Activated naive CD8-positive, alpha-beta T cell (primary cell): Measurements from ENCODE around the gene EVA1C.
"Not testable (repeated sequence)": the region's sequence is repeated elsewhere in the genome, so short reads cannot be mapped to it uniquely, and the experiment has no call there.

Source experiments
- H3K27ac Mint-ChIP-seq: one replicate; pipeline ENCODE4 v1.8.0; 2021; ENCODE audit warnings: mixed read lengths
- H3K27me3 Mint-ChIP-seq: one replicate; pipeline ENCODE4 v1.8.0; 2021; ENCODE audit warnings: mixed read lengths
- H3K36me3 Mint-ChIP-seq: one replicate; pipeline ENCODE4 v1.8.0; 2021; ENCODE audit warnings: mixed read lengths
- H3K4me1 Mint-ChIP-seq: one replicate; pipeline ENCODE4 v1.8.0; 2021; ENCODE audit warnings: low read depth, mixed read lengths
- H3K4me3 Mint-ChIP-seq: one replicate; pipeline ENCODE4 v1.8.0; 2021; ENCODE audit warnings: mild to moderate bottlenecking, mixed read lengths
- H3K9me3 Mint-ChIP-seq: one replicate; pipeline ENCODE4 v1.8.0; 2021; ENCODE audit warnings: low read depth, mixed read lengths

The EVA1C gene

GRCh38 chr21:32457360-32457840, 44.9 kb downstream of the EVA1C start:
- H3K27me3 Mint-ChIP-seq = no peaks in the 10 kb centered on the region
- no peak overlapping the region for H3K4me3 Mint-ChIP-seq
- H3K9me3 Mint-ChIP-seq = no peaks in the 10 kb centered on the region
- H3K36me3 Mint-ChIP-seq = peaks cover 20% of the 10 kb centered on the region
- H3K27ac Mint-ChIP-seq = no peak overlapping the region
- H3K4me1 Mint-ChIP-seq = no peaks in the 10 kb centered on the region

GRCh38 chr21:32457962-32458361, 45.5 kb downstream of the EVA1C start:
- Mint-ChIP-seq H3K4me3 (no peak overlapping the region), H3K36me3 (peaks cover 20% of the 10 kb centered on the region), H3K27me3 (no peaks in the 10 kb centered on the region), H3K4me1 (no peaks in the 10 kb centered on the region), H3K27ac (no peak overlapping the region), H3K9me3 (no peaks in the 10 kb centered on the region)

- H3K9me3 Mint-ChIP-seq = no peaks in the 10 kb centered on the region
- H3K27me3 Mint-ChIP-seq = no peaks in the 10 kb centered on the region
- no peak overlapping the region for H3K4me3 Mint-ChIP-seq
- H3K4me1 Mint-ChIP-seq = no peaks in the 10 kb centered on the region
- H3K27ac Mint-ChIP-seq = no peak overlapping the region
- peaks cover 19% of the 10 kb centered on the region for H3K36me3 Mint-ChIP-seq
Measured at GRCh38 chr21:32459972-32460371, 47.5 kb downstream of the EVA1C start.

GRCh38 chr21:32461503-32461902, 49.0 kb downstream of the EVA1C start:
- no peaks in the 10 kb centered on the region for H3K9me3 Mint-ChIP-seq
- H3K4me1 Mint-ChIP-seq = no peaks in the 10 kb centered on the region
- no peak overlapping the region for H3K27ac Mint-ChIP-seq
- H3K4me3 Mint-ChIP-seq = no peak overlapping the region
- H3K36me3 Mint-ChIP-seq = peaks cover 21% of the 10 kb centered on the region
- no peaks in the 10 kb centered on the region for H3K27me3 Mint-ChIP-seq

- not testable (repeated sequence) for H3K4me3 Mint-ChIP-seq, H3K4me1 Mint-ChIP-seq, H3K9me3 Mint-ChIP-seq, H3K27me3 Mint-ChIP-seq, H3K27ac Mint-ChIP-seq
- H3K36me3 Mint-ChIP-seq = peaks cover 21% of the 10 kb centered on the region
Measured at GRCh38 chr21:32462564-32462963, 50.1 kb downstream of the EVA1C start.

GRCh38 chr21:32463367-32463766, 50.9 kb downstream of the EVA1C start:
- Mint-ChIP-seq H3K4me1 (no peaks in the 10 kb centered on the region), H3K27ac (no peak overlapping the region), H3K36me3 (peaks cover 21% of the 10 kb centered on the region), H3K9me3 (no peaks in the 10 kb centered on the region), H3K27me3 (no peaks in the 10 kb centered on the region), H3K4me3 (no peak overlapping the region)

- Mint-ChIP-seq H3K36me3 (peaks cover 20% of the 10 kb centered on the region), H3K27me3 (no peaks in the 10 kb centered on the region), H3K4me1 (no peaks in the 10 kb centered on the region), H3K4me3 (no peak overlapping the region), H3K27ac (no peak overlapping the region), H3K9me3 (no peaks in the 10 kb centered on the region)
Measured at GRCh38 chr21:32463889-32464300, 51.4 kb downstream of the EVA1C start.

- H3K27me3 Mint-ChIP-seq = no peaks in the 10 kb centered on the region
- peaks cover 5% of the 10 kb centered on the region for H3K36me3 Mint-ChIP-seq
- H3K27ac Mint-ChIP-seq = no peak overlapping the region
- H3K4me3 Mint-ChIP-seq = no peak overlapping the region
- H3K9me3 Mint-ChIP-seq = no peaks in the 10 kb centered on the region
- no peaks in the 10 kb centered on the region for H3K4me1 Mint-ChIP-seq
Measured at GRCh38 chr21:32467291-32467690, 54.8 kb downstream of the EVA1C start.

- H3K27me3 Mint-ChIP-seq = no peaks in the 10 kb centered on the region
- H3K9me3 Mint-ChIP-seq = no peaks in the 10 kb centered on the region
- no peak overlapping the region for H3K4me3 Mint-ChIP-seq
- H3K36me3 Mint-ChIP-seq = peaks cover 5% of the 10 kb centered on the region
- H3K4me1 Mint-ChIP-seq = no peaks in the 10 kb centered on the region
- H3K27ac Mint-ChIP-seq = no peak overlapping the region
Measured at GRCh38 chr21:32468681-32469111, 56.2 kb downstream of the EVA1C start.

- Mint-ChIP-seq H3K4me1 (no peaks in the 10 kb centered on the region), H3K4me3 (no peak overlapping the region), H3K27me3 (no peaks in the 10 kb centered on the region), H3K27ac (no peak overlapping the region), H3K9me3 (no peaks in the 10 kb centered on the region), H3K36me3 (peaks cover 5% of the 10 kb centered on the region)
Measured at GRCh38 chr21:32469628-32470027, 57.1 kb downstream of the EVA1C start.

GRCh38 chr21:32470206-32470605, 57.7 kb downstream of the EVA1C start:
- Mint-ChIP-seq H3K36me3 (peaks cover 5% of the 10 kb centered on the region), H3K27me3 (no peaks in the 10 kb centered on the region), H3K4me1 (no peaks in the 10 kb centered on the region), H3K9me3 (no peaks in the 10 kb centered on the region), H3K27ac (no peak overlapping the region), H3K4me3 (no peak overlapping the region)

GRCh38 chr21:32472890-32473765, 60.6 kb downstream of the EVA1C start:
- Mint-ChIP-seq H3K4me1 (no peaks in the 10 kb centered on the region), H3K4me3 (no peak overlapping the region), H3K27me3 (no peaks in the 10 kb centered on the region), H3K27ac (no peak overlapping the region), H3K36me3 (peaks cover 6% of the 10 kb centered on the region), H3K9me3 (no peaks in the 10 kb centered on the region)

GRCh38 chr21:32474179-32475059, 61.9 kb downstream of the EVA1C start:
- H3K27ac Mint-ChIP-seq = no peak overlapping the region
- H3K4me3 Mint-ChIP-seq = no peak overlapping the region
- no peaks in the 10 kb centered on the region for H3K4me1 Mint-ChIP-seq
- H3K27me3 Mint-ChIP-seq = no peaks in the 10 kb centered on the region
- peaks cover 6% of the 10 kb centered on the region for H3K36me3 Mint-ChIP-seq
- no peaks in the 10 kb centered on the region for H3K9me3 Mint-ChIP-seq

GRCh38 chr21:32475162-32475812, 62.8 kb downstream of the EVA1C start:
- no peaks in the 10 kb centered on the region for H3K4me1 Mint-ChIP-seq
- H3K36me3 Mint-ChIP-seq = peaks cover 6% of the 10 kb centered on the region
- H3K4me3 Mint-ChIP-seq = no peak overlapping the region
- no peaks in the 10 kb centered on the region for H3K27me3 Mint-ChIP-seq
- H3K27ac Mint-ChIP-seq = no peak overlapping the region
- no peaks in the 10 kb centered on the region for H3K9me3 Mint-ChIP-seq
